K562 (cell line): ENCODE data around the gene UNC45B. TPM values are rescaled to one million over a fixed set of nuclear protein-coding genes. Genes with fewer than 3 reads are reported as not detected.
A peak's percentile ranks its signal among the peaks of the same experiment; 100 is the strongest.

Experiments
- C11orf30 ChIP-seq: fragments of 450-650 bp; IDR thresholded peaks from 2 replicates; pipeline ENCODE4 v1.6.1; 2016; ENCODE audit warnings: low read depth, mild to moderate bottlenecking
- EGR1 ChIP-seq: fragments of 450-650 bp; conservative IDR thresholded peaks from 2 replicates; pipeline ENCODE4 v1.6.1; 2017; ENCODE audit warnings: mild to moderate bottlenecking
- ESRRA ChIP-seq: fragments of 450-650 bp; IDR thresholded peaks from 2 replicates; pipeline ENCODE4 v1.6.1; 2014; ENCODE audit warnings: low read depth, mild to moderate bottlenecking, moderate library complexity, borderline replicate concordance
- EWSR1 ChIP-seq: fragments of 450-650 bp; IDR thresholded peaks from 2 replicates; pipeline ENCODE4 v1.6.1; 2018; ENCODE audit warnings: borderline replicate concordance, mild to moderate bottlenecking, low read depth, moderate library complexity; ENCODE audit not compliant: partially characterized antibody
- HINFP ChIP-seq: fragments of 450-650 bp; conservative IDR thresholded peaks from 2 replicates; pipeline ENCODE4 v1.6.1; 2016; ENCODE audit warnings: missing genetic modification characterization, low read depth, mild to moderate bottlenecking, control low read depth, missing compliant biosample characterization
- HNRNPL ChIP-seq: fragments of 200-400 bp; formaldehyde crosslinking; IDR thresholded peaks from 2 replicates; pipeline ENCODE4 v1.6.1; 2017; ENCODE audit warnings: low read depth, mild to moderate bottlenecking, low read length
- NFATC3 ChIP-seq: fragments of 450-650 bp; IDR thresholded peaks from 2 replicates; pipeline ENCODE4 v1.6.1; 2017; ENCODE audit warnings: mild to moderate bottlenecking
- SMC3 ChIP-seq: conservative IDR thresholded peaks from 2 replicates; pipeline ENCODE4 v1.6.1; 2011; ENCODE audit warnings: low read depth, low read length, improper control_type of control experiment; ENCODE audit not compliant: insufficient read depth
- ZBED1 ChIP-seq: IDR thresholded peaks from 2 replicates; pipeline ENCODE4 v1.6.1; 2014
- ZBTB17 ChIP-seq: fragments of 450-650 bp; formaldehyde crosslinking; IDR thresholded peaks from 2 replicates; pipeline ENCODE4 v1.4.0; 2020; ENCODE audit warnings: mild to moderate bottlenecking
- ZFX ChIP-seq: sonication (generic); formaldehyde crosslinking; IDR thresholded peaks from 2 replicates; pipeline ENCODE4 v1.8.0; 2022; ENCODE audit warnings: mild to moderate bottlenecking, missing genetic modification reagents, moderate library complexity
- ZNF609 ChIP-seq: sonication (generic); formaldehyde crosslinking; IDR thresholded peaks from 2 replicates; pipeline ENCODE4 v1.8.1; 2023; ENCODE audit warnings: missing genetic modification reagents, mild to moderate bottlenecking, borderline replicate concordance
- polyA plus RNA-seq, 8 experiments: library from polyadenylated mRNA; depleted of rRNA in 4 of 8; stranded (reverse) in 5 of 8; unstranded in 3 of 8; fragments of >200 nt; fragmentation: Nextera tagmentation in 2 of 8; fragmentation: Illumina TruSeq in 1 of 8; extraction: Ambion mirVana in 2 of 8; extraction: Trizol in 1 of 8; gene quantifications; 2 replicates each; pipeline versions ENCODE4 v1.2.1 to v1.2.3, GENCODE V29; 2011 to 2014; ENCODE audit warnings: inconsistent platforms in 1 of 8, missing spikeins in 1 of 8
- total RNA-seq, 7 experiments: library from RNA; depleted of rRNA in 6 of 7; stranded (reverse); fragments of >200 nt in 6 of 7; fragmentation: Illumina TruSeq in 2 of 7; extraction: Trizol in 2 of 7; gene quantifications; 2 replicates each; pipeline versions ENCODE4 v1.2.1 to v1.2.3, GENCODE V29; 2011 to 2021; ENCODE audit warnings: low replicate concordance in 1 of 7
- TF ChIP-seq, protein P1 (sequence below): sonication (generic); formaldehyde crosslinking; IDR thresholded peaks from 2 replicates; pipeline ENCODE4 v1.8.0; 2023; ENCODE audit warnings: mild to moderate bottlenecking, missing genetic modification reagents
- TF ChIP-seq, protein P2 (sequence below), 2 experiments: fragments of 450-650 bp; IDR thresholded peaks; 2 replicates each; pipeline ENCODE4 v1.6.1; 2018; ENCODE audit warnings: mild to moderate bottlenecking in 2 of 2, low read depth in 1 of 2; ENCODE audit not compliant: partially characterized antibody in 2 of 2

The UNC45B gene
- total and polyA plus RNA-seq, 9 of the 15 experiments (the other 6 are each of a cell fraction or from before 2014, with no cell fraction given) = not detected

- TF ChIP-seq HINFP (tag) (no peak), SMC3 (peak; percentile 58; the same call in 1 of the 2 replicates), EWSR1 (no peak), ZNF609 (no peak), NFATC3 (no peak), ESRRA (peak; percentile 42), EGR1 (peak; percentile 75), HNRNPL (peak; percentile 70; the same call in 1 of the 2 replicates), ZBED1 (0 out of 2 replicates have a peak, but pooled peaks have one; percentile 10), ZFX (CRISPR knock-in tag) (peak; percentile 36), C11orf30 (peak; percentile 57), ZBTB17 (CRISPR knock-in tag) (no peak)
- TF ChIP-seq, protein P1, sequence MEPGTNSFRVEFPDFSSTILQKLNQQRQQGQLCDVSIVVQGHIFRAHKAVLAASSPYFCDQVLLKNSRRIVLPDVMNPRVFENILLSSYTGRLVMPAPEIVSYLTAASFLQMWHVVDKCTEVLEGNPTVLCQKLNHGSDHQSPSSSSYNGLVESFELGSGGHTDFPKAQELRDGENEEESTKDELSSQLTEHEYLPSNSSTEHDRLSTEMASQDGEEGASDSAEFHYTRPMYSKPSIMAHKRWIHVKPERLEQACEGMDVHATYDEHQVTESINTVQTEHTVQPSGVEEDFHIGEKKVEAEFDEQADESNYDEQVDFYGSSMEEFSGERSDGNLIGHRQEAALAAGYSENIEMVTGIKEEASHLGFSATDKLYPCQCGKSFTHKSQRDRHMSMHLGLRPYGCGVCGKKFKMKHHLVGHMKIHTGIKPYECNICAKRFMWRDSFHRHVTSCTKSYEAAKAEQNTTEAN (CRISPR knock-in tag) = no peak
- TF ChIP-seq, protein P2, sequence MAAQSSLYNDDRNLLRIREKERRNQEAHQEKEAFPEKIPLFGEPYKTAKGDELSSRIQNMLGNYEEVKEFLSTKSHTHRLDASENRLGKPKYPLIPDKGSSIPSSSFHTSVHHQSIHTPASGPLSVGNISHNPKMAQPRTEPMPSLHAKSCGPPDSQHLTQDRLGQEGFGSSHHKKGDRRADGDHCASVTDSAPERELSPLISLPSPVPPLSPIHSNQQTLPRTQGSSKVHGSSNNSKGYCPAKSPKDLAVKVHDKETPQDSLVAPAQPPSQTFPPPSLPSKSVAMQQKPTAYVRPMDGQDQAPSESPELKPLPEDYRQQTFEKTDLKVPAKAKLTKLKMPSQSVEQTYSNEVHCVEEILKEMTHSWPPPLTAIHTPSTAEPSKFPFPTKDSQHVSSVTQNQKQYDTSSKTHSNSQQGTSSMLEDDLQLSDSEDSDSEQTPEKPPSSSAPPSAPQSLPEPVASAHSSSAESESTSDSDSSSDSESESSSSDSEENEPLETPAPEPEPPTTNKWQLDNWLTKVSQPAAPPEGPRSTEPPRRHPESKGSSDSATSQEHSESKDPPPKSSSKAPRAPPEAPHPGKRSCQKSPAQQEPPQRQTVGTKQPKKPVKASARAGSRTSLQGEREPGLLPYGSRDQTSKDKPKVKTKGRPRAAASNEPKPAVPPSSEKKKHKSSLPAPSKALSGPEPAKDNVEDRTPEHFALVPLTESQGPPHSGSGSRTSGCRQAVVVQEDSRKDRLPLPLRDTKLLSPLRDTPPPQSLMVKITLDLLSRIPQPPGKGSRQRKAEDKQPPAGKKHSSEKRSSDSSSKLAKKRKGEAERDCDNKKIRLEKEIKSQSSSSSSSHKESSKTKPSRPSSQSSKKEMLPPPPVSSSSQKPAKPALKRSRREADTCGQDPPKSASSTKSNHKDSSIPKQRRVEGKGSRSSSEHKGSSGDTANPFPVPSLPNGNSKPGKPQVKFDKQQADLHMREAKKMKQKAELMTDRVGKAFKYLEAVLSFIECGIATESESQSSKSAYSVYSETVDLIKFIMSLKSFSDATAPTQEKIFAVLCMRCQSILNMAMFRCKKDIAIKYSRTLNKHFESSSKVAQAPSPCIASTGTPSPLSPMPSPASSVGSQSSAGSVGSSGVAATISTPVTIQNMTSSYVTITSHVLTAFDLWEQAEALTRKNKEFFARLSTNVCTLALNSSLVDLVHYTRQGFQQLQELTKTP (IDR thresholded peaks at IDR 0.05; ENCODE audit: low read depth in 1 of 2, partially characterized antibody in 2 of 2) = no peak
Observed at GRCh38 chr17:35141681-35142466, 5.7 kb upstream of the UNC45B start, which contains the start of gene NLE1 (continued).
